GM12878 (cell line): ENCODE data around the gene IRAK2. TPM values are rescaled to one million over a fixed set of nuclear protein-coding genes. Genes with fewer than 3 reads are reported as not detected.

Experiments
- ATAC-seq: fragments of 200-7000 bp; cut with Tn5 transposase; 3 replicates; pipeline ENCODE4 v1.9.1; 2020; ENCODE audit warnings: mild to moderate bottlenecking, moderate library complexity
- BruUV-seq: library from RNA; stranded (reverse); fragments of 400-500 nt; replicated peaks from 2 replicates; lab custom pipeline; 2021; lab: Mats Ljungman, UMichigan
- CTCF ChIA-PET: fragments of 300-600 bp; sonication (Branson Sonifier 250); formaldehyde crosslinking; extraction: SDS; loops from one replicate; lab custom pipeline; 2021; ENCODE audit warnings: inconsistent platforms; lab: Yijun Ruan, JAX
- POLR2A ChIA-PET: fragments of 350-600 bp; formaldehyde crosslinking; extraction: SDS; loops from one replicate; lab custom pipeline; 2021; ENCODE audit warnings: inconsistent platforms; lab: Charles Lee
- RAD21 ChIA-PET: fragments of 300-600 bp; sonication (Branson Sonifier 250); formaldehyde crosslinking; loops from one replicate; lab custom pipeline; 2023; ENCODE audit warnings: antibody characterized with exemption; ENCODE audit not compliant: unreplicated experiment; lab: Charles Lee
- SMC1A ChIA-PET: fragments of 300-600 bp; sonication (Branson Sonifier 250); formaldehyde crosslinking; loops from one replicate; lab custom pipeline; 2023; ENCODE audit not compliant: unreplicated experiment, uncharacterized antibody; lab: Charles Lee
- DNase-seq: peaks from one replicate; pipeline ENCODE4 v3.0.0-alpha.2; 2011; ENCODE audit warnings: low read depth, low spot score
- FAIRE-seq: peaks from 3 replicates; lab custom pipeline; 2011; peaks lifted over from hg19 to GRCh38; lab: Jason Lieb, UNC
- H2AFZ ChIP-seq: 2 replicates; pipeline ENCODE4 v1.6.0; 2011; ENCODE audit warnings: low read depth, low read length, control low read depth; ENCODE audit not compliant: control insufficient read depth
- H3K27ac ChIP-seq: 2 replicates; pipeline ENCODE4 v1.5.1; 2011; ENCODE audit warnings: control low read depth; ENCODE audit not compliant: control insufficient read depth, insufficient read depth
- H3K27me3 ChIP-seq, 2 experiments: replicated peaks in 1 of 2; 2 replicates each; pipeline versions ENCODE4 v1.6.0 to v1.6.1; 2011; ENCODE audit warnings: low read length in 1 of 2; ENCODE audit not compliant: control insufficient read depth in 2 of 2, insufficient read depth in 2 of 2
- H3K36me3 ChIP-seq, 2 experiments: 2 replicates each; pipeline ENCODE4 v1.5.1; 2011; ENCODE audit warnings: low read length in 1 of 2; ENCODE audit not compliant: control insufficient read depth in 2 of 2, insufficient read depth in 2 of 2
- H3K4me1 ChIP-seq: 2 replicates; pipeline ENCODE4 v1.6.1; 2011; ENCODE audit warnings: mild to moderate bottlenecking, low read length, moderate library complexity, mixed read lengths; ENCODE audit not compliant: control insufficient read depth, insufficient read depth
- H3K4me2 ChIP-seq: 2 replicates; pipeline ENCODE4 v1.6.0; 2011; ENCODE audit warnings: control low read depth; ENCODE audit not compliant: control insufficient read depth, insufficient read depth
- H3K4me3 ChIP-seq: fragments of 200-600 bp; sonication (generic); 2 replicates; pipeline ENCODE4 v1.5.1; 2016
- H3K79me2 ChIP-seq: 2 replicates; pipeline ENCODE4 v1.6.0; 2011; ENCODE audit warnings: low read length; ENCODE audit not compliant: control insufficient read depth, insufficient read depth
- H3K9ac ChIP-seq: 2 replicates; pipeline ENCODE4 v1.8.0; 2011; ENCODE audit warnings: low read length, control low read depth, mixed read lengths; ENCODE audit not compliant: control insufficient read depth, insufficient read depth
- H3K9me3 ChIP-seq: replicated peaks from 3 replicates; pipeline ENCODE4 v1.5.1; 2011; ENCODE audit warnings: mild to moderate bottlenecking, low read length; ENCODE audit not compliant: control insufficient read depth, insufficient read depth
- H4K20me1 ChIP-seq: 2 replicates; pipeline ENCODE4 v1.6.0; 2011; ENCODE audit not compliant: control insufficient read depth, insufficient read depth
- BACH1 ChIP-seq: fragments of 450-650 bp; IDR thresholded peaks from 2 replicates; pipeline ENCODE4 v1.6.1; 2017; ENCODE audit warnings: mild to moderate bottlenecking, borderline replicate concordance
- CTCF ChIP-seq, 3 experiments: IDR thresholded peaks in 2 of 3; conservative IDR thresholded peaks in 1 of 3; 2 replicates each; pipeline ENCODE4 v1.5.1; 2011; ENCODE audit warnings: low read depth in 3 of 3, low read length in 3 of 3, mild to moderate bottlenecking in 3 of 3, control low read depth in 2 of 3, moderate library complexity in 2 of 3, inconsistent platforms in 1 of 3, mixed read lengths in 1 of 3; ENCODE audit not compliant: control insufficient read depth in 2 of 3, insufficient read depth in 1 of 3; ENCODE audit errors: extremely low read depth in 1 of 3
- EED ChIP-seq: sonication (generic); IDR thresholded peaks from 2 replicates; pipeline ENCODE4 v1.6.1; 2016; ENCODE audit warnings: antibody characterized with exemption, low read depth
- ETV6 ChIP-seq, 2 experiments: fragments of 450-650 bp in 1 of 2; IDR thresholded peaks in 1 of 2; conservative IDR thresholded peaks in 1 of 2; 2 replicates each; pipeline ENCODE4 v1.6.1; 2014; ENCODE audit warnings: antibody characterized with exemption in 1 of 2, borderline replicate concordance in 1 of 2, low read depth in 1 of 2, mild to moderate bottlenecking in 1 of 2, moderate library complexity in 1 of 2
- MTA2 ChIP-seq: fragments of 450-650 bp; IDR thresholded peaks from 2 replicates; pipeline ENCODE4 v1.6.1; 2016; ENCODE audit warnings: low read depth, mild to moderate bottlenecking, moderate library complexity
- NBN ChIP-seq: fragments of 450-650 bp; IDR thresholded peaks from 2 replicates; pipeline ENCODE4 v1.6.1; 2016
- NRF1 ChIP-seq: conservative IDR thresholded peaks from 2 replicates; pipeline ENCODE4 v1.6.1; 2011; ENCODE audit warnings: mild to moderate bottlenecking, low read depth, low read length, improper control_type of control experiment
- SMC3 ChIP-seq: IDR thresholded peaks from 2 replicates; pipeline ENCODE4 v1.6.1; 2011; ENCODE audit warnings: low read length, improper control_type of control experiment, borderline replicate concordance
- WGBS: methylation state at CpG from one replicate; pipeline ENCODE4 v1.1.6; 2016; ENCODE audit warnings: low lambda C conversion rate; ENCODE audit not compliant: insufficient replicate concordance, insufficient coverage; ENCODE audit errors: missing lambda C conversion rate; 5-methylcytosine and 5-hydroxymethylcytosine counted together
- in situ Hi-C: fragments of 300-500 bp; cut with MboI; formaldehyde crosslinking; loops from 9 replicates; pipeline ENCODE4 v1.14.3; 2018; ENCODE audit warnings: mixed read lengths
- intact Hi-C: fragments of 100-400 bp; cut with micrococcal nuclease; formaldehyde crosslinking; loops from one replicate; pipeline ENCODE4 v1.14.2; 2022; ENCODE audit not compliant: unreplicated experiment
- polyA plus RNA-seq, 11 experiments: library from polyadenylated mRNA; depleted of rRNA in 4 of 11; unstranded in 6 of 11; stranded (reverse) in 5 of 11; fragments of >200 nt; fragmentation: Nextera tagmentation in 4 of 11; fragmentation: Illumina TruSeq in 1 of 11; extraction: Ambion mirVana in 4 of 11; extraction: Trizol in 1 of 11; gene quantifications; 1 replicate in 1 of 11; 2 replicates in 10 of 11; pipeline versions ENCODE4 v1.2.1 to v1.2.3, GENCODE V29; 2011 to 2016; ENCODE audit warnings: inconsistent platforms in 2 of 11, missing spikeins in 2 of 11, low read depth in 1 of 11
- total RNA-seq, 4 experiments: library from RNA; depleted of rRNA in 3 of 4; stranded (reverse); fragments of >200 nt in 3 of 4; fragmentation: Illumina TruSeq in 1 of 4; extraction: Trizol in 1 of 4; gene quantifications; 2 replicates each; pipeline versions ENCODE4 v1.2.1 to v1.2.3, GENCODE V29; 2013 to 2021
- TF ChIP-seq, protein P1 (sequence below): fragments of 450-650 bp; IDR thresholded peaks from 2 replicates; pipeline ENCODE4 v1.6.1; 2017; ENCODE audit warnings: mild to moderate bottlenecking, moderate library complexity

IRAK2 gene
- total and polyA plus RNA-seq, 10 of the 15 experiments (the other 5 are each of a cell fraction or from before 2014, with no cell fraction given): 0.48 to 5.7 (median 4.5) TPM

- H3K27ac ChIP-seq: no peak overlapping the region; the same call in 1 of the 2 replicates
- SMC1A ChIA-PET: interaction anchor here (0.7 to 1.8 kb wide), 9 partner anchors 10 to 142 kb away, joined by 3 to 7 read pairs (median 4); no protein-coding TSS in a partner anchor
- ATAC-seq (no peak), FAIRE-seq (no peak), DNase-seq (no peak)
- 86% methylated on average over 4 of the region's 4 CpGs for WGBS
- H3K4me3 ChIP-seq: peak overlapping the region; percentile 89
- H3K4me2 ChIP-seq: peak overlapping the region; percentile 77
- H2AFZ ChIP-seq: no peak overlapping the region
- in situ Hi-C loops: no loop called here
- peaks cover 52% of the 10 kb centered on the region for H3K79me2 ChIP-seq
- H3K4me1 ChIP-seq: peaks cover 3% of the 10 kb centered on the region
- TF ChIP-seq ETV6 (conservative IDR thresholded peaks at IDR 0.05 in 1 of 2, IDR thresholded peaks at IDR 0.05 in 1 of 2; ENCODE audit: borderline replicate concordance in 1 of 2, low read depth in 1 of 2) (no peak), MTA2 (no peak), SMC3 (no peak), NRF1 (no peak)
- RAD21 ChIA-PET: interaction anchor here (1.0 to 2.0 kb wide), 5 partner anchors 19 to 612 kb away, joined by 3 to 10 read pairs (median 3); no protein-coding TSS in a partner anchor
- intact Hi-C loops: loop anchor here (5.0 to 10.0 kb wide), 2 partner anchors 108 to 205 kb away; partner anchors contain the start of gene SEC13
- H3K36me3 ChIP-seq: peaks cover 0 to 6% of the 10 kb centered on the region in 2 experiments; a peak in 2 of 4 replicates
- peak overlapping the region; percentile 94; the same call in 1 of the 2 replicates for H3K9ac ChIP-seq
- BruUV-seq: no TSS peak
- CTCF ChIA-PET: interaction anchor here (0.6 to 2.0 kb wide), 4 partner anchors 49 to 166 kb away, joined by 3 to 4 read pairs (median 3); no protein-coding TSS in a partner anchor
- H3K27me3 ChIP-seq: no peaks in the 10 kb centered on the region
- no peaks in the 10 kb centered on the region; the same call in 1 of the 2 replicates for H4K20me1 ChIP-seq
- no peaks in the 10 kb centered on the region for H3K9me3 ChIP-seq
- POLR2A ChIA-PET: interaction anchor here (0.6 to 2.0 kb wide), 8 partner anchors 9 to 1015 kb away, joined by 3 to 9 read pairs (median 4); partner anchors contain the start of genes MTMR14 and TATDN2
These were observed 47.8 kb upstream of the IRAK2 start for GRCh38 chr3:10116928-10117327.

DNA sequence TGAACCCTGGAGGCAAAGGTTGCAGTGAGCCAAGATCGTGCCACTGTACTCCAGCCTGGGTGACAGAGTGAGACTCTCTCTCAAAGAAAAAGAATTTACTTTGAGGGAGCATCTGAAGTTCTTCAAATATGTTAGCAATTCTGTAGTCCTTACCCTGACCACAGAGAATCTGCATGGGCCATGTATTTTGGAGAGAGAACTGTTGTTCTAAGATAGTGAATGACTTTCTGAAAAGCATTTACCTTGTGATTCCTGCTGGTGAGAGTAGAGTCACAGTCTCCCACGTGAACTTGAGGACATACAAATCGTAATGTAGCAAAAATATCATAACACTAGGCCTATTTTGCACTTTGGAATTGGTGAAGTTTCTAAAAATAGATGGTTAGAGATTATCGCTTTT lies 45.3 kb upstream of the IRAK2 start:
- ChIA-PET SMC1A (no interaction called here), RAD21 (no interaction called here), CTCF (interaction anchor here (0.6 to 1.0 kb wide), 3 partner anchors 105 to 337 kb away, joined by 3 read pairs; no protein-coding TSS in a partner anchor), POLR2A (interaction anchor here (0.7 kb wide), 1 partner anchor 261 kb away, joined by 3 read pairs; no protein-coding TSS in a partner anchor)
- Histone ChIP-seq H3K27me3 (no peaks in the 10 kb centered on the region), H3K9me3 (no peaks in the 10 kb centered on the region), H4K20me1 (no peaks in the 10 kb centered on the region; the same call in 1 of the 2 replicates), H3K4me2 (no peak overlapping the region), H3K4me1 (peaks cover 3% of the 10 kb centered on the region), H3K9ac (no peak overlapping the region), H3K79me2 (peaks cover 63% of the 10 kb centered on the region), H2AFZ (no peak overlapping the region), H3K27ac (no peak overlapping the region), H3K36me3 (peaks cover 0 to 11% of the 10 kb centered on the region in 2 experiments; a peak in 2 of 4 replicates), H3K4me3 (no peak overlapping the region)
- 98% methylated on average over 4 of the region's 4 CpGs for WGBS
- ATAC-seq: no peak
- no TSS peak for BruUV-seq
- no peak for FAIRE-seq
- DNase-seq: no peak
- in situ Hi-C loops (no loop called here), intact Hi-C loops (loop anchor here (5.0 to 10.0 kb wide), 2 partner anchors 105 to 203 kb away; partner anchors contain the start of gene SEC13)
- no peak for TF ChIP-seq EED
- TF ChIP-seq NBN: no peak
- no peak for TF ChIP-seq CTCF (IDR thresholded peaks at IDR 0.05 in 2 of 3, conservative IDR thresholded peaks at IDR 0.05 in 1 of 3; ENCODE audit: control insufficient read depth in 2 of 3, extremely low read depth in 1 of 3, insufficient read depth in 1 of 3, low read depth in 3 of 3, low read length in 3 of 3)
- no peak for TF ChIP-seq BACH1
- TF ChIP-seq, protein P1, sequence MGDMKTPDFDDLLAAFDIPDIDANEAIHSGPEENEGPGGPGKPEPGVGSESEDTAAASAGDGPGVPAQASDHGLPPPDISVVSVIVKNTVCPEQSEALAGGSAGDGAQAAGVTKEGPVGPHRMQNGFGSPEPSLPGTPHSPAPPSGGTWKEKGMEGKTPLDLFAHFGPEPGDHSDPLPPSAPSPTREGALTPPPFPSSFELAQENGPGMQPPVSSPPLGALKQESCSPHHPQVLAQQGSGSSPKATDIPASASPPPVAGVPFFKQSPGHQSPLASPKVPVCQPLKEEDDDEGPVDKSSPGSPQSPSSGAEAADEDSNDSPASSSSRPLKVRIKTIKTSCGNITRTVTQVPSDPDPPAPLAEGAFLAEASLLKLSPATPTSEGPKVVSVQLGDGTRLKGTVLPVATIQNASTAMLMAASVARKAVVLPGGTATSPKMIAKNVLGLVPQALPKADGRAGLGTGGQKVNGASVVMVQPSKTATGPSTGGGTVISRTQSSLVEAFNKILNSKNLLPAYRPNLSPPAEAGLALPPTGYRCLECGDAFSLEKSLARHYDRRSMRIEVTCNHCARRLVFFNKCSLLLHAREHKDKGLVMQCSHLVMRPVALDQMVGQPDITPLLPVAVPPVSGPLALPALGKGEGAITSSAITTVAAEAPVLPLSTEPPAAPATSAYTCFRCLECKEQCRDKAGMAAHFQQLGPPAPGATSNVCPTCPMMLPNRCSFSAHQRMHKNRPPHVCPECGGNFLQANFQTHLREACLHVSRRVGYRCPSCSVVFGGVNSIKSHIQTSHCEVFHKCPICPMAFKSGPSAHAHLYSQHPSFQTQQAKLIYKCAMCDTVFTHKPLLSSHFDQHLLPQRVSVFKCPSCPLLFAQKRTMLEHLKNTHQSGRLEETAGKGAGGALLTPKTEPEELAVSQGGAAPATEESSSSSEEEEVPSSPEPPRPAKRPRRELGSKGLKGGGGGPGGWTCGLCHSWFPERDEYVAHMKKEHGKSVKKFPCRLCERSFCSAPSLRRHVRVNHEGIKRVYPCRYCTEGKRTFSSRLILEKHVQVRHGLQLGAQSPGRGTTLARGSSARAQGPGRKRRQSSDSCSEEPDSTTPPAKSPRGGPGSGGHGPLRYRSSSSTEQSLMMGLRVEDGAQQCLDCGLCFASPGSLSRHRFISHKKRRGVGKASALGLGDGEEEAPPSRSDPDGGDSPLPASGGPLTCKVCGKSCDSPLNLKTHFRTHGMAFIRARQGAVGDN: no peak
